NCI-H146 (cell line): Measurements from ENCODE around the gene NPAP1.
"Not testable (repeated sequence)": the region's sequence is repeated elsewhere in the genome, so short reads cannot be mapped to it uniquely, and the experiment has no call there.

Source experiments
- DNase-seq: peaks from one replicate; lab custom pipeline; 2025; lab: John Stamatoyannopoulos, UW

NPAP1 gene, protein sequence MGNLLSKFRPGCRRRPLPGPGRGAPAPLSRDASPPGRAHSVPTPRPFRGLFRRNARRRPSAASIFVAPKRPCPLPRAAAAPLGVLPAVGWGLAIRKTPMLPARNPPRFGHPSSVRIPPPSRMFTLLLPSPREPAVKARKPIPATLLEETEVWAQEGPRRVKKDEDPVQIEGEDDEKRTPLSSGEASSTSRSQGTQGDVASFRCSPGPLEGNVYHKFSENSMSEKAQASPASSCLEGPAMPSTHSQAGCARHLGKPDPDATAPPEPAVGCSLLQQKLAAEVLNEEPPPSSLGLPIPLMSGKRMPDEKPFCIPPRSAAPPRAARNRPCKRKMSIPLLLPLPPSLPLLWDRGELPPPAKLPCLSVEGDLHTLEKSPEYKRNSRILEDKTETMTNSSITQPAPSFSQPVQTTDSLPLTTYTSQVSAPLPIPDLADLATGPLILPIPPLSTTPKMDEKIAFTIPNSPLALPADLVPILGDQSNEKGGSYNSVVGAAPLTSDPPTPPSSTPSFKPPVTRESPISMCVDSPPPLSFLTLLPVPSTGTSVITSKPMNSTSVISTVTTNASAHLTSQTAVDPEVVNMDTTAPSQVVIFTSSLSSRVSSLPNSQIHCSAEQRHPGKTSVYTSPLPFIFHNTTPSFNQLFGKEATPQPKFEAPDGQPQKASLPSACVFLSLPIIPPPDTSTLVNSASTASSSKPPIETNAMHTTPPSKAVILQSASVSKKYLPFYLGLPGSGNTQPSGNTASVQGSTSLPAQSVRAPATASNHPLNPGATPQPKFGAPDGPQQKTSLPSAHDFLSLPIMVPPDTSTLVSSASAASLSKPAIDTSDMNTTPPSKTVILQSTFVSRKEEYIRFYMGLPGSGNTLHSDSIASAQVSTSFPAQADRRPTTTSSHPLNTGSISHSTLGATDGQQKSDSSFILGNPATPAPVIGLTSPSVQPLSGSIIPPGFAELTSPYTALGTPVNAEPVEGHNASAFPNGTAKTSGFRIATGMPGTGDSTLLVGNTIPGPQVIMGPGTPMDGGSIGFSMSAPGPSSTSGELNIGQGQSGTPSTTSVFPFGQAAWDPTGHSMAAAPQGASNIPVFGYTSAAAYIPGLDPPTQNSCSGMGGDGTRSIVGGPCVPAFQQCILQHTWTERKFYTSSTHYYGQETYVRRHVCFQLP

DNA sequence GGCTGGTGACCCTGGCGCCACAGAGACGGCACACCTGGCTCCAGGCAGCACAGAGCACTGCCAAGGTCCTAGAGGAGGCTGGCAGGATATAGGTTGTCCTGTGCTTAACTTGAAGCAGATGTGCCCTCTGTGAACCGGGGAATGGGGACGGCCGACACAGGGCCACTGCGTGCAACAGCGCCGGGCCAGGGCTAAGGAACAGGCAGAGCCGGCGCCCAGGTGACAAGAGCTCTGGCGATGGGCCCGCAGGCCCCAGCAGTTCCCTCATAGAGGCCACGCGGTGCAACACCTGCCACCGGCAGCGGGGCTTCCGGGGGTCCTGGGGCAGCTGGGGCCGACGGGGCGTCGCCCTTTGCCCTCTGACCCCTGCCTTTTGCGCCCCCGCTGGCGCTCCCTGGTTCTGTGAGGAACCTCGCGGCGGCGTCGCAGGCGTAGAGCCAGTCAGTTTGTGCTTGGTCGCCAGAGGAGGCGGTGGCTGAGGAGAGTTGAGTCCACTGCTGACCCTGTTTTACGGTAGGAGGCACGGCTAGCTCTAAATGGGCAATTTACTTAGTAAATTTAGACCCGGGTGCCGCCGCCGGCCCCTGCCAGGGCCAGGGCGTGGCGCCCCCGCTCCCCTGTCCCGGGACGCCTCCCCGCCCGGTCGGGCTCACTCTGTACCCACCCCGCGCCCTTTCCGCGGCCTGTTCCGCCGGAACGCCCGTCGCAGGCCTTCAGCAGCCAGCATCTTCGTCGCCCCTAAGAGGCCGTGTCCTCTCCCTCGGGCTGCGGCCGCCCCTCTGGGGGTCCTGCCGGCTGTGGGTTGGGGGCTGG is at the start of gene NPAP1:
NPAP1 (plus strand) TSS at position 444 of the 813 bp plus-strand sequence; CDS start at position 537, 93 bp downstream.
- no peak for DNase-seq

DNA sequence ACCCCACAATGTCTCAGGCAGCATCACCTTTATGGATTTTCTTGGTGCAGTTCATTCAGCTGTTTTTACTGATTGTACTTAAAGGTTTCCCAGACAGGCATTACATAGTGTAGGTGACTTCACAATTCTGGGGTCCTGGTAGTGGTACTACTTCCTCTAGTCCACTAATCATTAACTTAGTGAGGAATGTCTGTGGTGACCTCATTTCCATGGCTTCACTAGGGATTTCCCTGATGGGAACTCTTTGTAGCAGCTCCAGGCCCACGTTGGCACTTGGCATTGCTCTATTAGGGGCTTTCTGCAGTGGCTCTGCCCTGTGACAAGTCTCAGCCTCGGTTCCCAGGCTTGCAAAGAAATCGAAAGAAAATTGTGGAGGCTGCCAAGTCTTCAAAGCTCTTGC is 48.1 kb upstream of the NPAP1 start:
- DNase-seq = no peak

DNA sequence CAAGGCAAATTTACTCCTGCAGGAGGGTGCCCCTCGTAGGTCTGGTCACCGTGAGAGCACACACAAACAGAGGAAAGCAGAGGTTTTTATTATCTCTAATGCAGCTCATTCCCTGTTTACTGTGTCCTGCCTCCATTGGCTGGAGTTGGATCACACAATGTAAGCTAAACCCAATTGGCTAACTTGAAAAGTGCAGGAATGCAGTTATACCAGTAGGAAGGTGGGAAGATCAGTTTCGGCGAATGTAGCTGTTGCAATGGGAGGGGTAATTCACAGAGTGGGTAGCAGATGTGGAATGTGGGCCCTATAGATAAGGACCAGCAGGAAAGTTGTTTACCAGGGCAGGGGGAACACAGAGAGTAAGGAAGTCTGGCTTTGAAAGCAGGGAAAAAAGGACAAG is 42.5 kb upstream of the NPAP1 start:
- DNase-seq = no peak

DNA sequence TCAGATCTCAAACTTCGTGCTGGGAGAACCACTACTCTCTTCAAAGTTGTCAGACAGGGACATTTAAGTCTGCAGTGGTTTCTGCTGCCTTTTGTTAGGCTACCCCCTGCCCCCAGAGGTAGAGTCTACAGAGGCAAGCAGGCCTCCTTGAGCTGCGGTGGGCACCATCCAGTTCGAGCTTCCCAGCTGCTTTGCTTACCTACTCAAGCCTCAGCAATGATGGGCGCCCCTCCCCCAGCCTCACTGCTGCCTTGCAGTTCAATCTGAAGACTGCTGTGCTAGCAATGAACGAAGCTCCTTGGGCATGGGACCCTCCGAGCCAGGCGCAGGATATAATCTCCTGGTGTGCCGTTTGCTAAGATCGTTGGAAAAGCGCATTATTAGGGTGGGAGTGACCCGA is 36.2 kb upstream of the NPAP1 start:
- DNase-seq = not testable (repeated sequence)

DNA sequence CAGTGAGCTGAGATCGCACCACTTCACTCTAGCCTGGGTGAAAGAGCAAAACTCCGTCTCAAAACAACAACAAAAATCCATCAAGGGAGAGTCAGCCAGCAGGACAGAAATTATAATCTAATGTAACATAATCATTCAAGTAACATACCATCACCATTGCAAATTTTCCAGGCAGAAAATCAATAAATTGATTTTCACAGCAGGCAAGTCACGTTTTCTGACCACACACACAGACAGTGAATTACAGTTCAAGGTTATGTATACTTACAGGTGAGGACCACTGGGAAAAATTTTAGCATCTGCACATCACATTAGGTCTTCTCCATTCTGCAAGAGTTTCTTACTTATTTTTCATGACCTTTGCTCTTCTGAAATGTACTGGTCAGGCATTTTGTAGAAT is 29.9 kb upstream of the NPAP1 start:
- peak; percentile 1 for DNase-seq

DNA sequence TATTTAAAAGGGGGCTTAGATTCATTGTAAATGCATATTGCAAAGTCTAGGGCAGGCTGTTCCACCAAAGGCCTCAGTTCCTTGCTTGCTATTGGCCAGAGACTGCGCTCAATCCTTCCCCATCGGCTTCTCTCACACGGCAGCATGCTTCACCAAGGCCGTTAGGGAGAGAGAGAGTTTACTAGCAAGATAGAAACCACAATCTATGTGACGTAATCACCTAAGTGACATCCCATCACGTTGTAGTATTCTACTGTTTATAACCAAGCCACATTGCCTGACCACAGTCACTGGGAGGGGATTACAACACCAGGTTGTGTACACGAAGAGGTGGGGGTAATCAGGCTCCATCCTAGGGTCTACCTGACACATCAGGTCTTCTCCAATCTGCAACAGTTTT is 16.0 kb upstream of the NPAP1 start:
- DNase-seq = no peak

DNA sequence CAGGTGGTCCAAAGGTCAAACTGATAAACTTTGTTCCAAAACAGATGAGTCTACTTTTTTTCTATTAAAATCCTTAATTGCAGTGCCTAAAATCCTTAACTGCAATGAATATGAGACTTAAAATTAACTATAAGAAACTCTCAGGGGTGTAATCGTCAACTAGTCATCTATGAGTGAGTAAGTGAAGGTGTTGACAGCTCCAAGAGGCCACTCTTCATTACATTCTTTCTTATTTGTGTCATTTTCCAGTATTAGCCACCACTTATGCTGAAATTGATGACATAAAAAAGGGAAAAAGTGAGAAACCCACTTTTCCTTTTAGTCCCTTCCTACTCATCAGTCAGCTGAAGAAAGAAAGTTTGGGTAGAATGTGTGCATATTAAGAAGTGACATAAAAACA is 12.6 kb upstream of the NPAP1 start:
- DNase-seq = no peak

DNA sequence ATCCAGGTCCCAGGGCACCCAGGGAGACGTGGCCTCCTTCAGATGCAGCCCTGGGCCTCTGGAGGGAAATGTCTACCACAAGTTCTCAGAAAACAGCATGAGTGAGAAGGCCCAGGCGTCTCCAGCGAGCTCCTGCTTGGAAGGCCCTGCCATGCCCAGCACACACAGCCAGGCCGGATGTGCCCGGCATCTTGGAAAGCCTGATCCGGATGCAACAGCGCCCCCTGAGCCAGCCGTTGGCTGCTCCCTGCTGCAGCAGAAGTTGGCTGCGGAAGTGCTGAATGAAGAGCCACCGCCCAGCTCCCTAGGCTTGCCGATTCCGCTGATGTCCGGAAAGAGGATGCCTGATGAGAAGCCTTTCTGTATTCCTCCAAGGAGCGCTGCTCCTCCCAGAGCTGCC is 856 bp downstream of the NPAP1 start:
- no peak for DNase-seq

DNA sequence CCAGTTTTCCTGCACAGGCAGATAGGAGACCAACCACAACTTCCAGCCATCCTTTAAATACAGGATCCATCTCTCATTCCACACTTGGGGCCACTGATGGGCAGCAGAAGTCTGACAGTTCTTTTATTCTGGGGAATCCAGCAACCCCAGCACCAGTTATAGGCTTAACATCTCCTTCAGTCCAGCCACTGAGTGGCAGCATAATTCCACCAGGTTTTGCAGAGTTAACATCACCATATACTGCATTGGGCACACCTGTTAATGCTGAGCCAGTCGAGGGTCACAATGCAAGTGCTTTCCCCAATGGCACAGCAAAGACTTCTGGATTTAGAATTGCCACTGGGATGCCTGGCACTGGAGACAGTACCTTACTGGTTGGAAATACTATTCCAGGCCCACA is 2.9 kb downstream of the NPAP1 start:
- DNase-seq = no peak

DNA sequence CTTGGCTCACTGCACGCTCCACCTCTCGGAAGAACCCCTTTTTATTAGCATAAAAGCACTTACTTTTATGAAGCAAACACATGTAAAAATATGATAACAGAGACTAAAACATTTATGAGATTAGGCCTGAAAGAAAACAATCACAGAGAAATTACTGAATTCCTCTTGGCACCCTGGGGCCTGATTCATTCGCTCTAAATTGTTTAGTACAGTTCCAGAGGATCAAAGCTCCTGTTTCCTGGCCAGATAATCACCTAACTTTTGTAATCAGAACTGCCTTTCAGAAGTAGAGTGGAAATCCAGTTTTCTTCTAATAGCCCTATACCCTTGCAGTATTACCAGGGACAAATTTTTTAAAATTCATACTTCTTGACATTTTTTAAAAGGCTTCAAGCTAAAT is 6.4 kb downstream of the NPAP1 start:
- no peak for DNase-seq

DNA sequence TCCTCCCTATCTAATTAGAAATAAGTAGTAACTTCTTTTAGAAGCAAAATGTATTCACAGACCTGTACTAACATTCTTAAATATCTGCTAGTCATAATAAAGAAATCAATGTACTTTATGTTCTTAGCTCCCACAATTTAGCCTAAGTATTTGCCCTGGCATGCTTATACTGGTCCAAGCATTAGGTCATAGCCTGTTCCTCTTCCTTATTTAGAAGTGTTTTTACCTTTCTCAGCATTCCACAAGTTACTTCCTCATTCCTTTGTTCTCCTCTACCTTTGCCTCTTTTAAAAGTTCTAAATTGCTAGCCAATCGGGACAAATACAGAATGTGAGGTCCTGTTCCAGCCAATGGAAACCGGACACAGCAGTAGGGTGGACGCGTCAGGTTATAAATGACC is 7.3 kb downstream of the NPAP1 start:
- DNase-seq = not testable (repeated sequence)

DNA sequence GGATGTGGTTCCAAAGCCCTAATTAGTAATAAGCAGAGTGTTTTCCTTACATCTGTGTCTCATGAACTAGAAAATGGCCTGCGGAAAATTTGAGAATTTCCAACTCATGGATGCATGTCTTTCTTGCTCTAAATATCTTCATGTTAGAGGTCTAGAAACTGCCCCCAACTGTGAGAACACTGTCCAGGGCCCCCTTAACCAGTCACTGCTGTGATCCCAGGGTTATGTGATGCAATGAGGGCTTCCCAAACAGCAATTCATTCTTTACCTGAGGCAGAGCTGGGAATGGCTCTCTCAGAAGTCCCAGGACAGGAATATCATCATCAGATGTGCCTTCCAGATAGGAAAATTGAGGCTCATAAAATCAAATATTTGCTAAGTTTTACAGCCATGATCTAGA is 8.2 kb downstream of the NPAP1 start:
- no peak for DNase-seq

DNA sequence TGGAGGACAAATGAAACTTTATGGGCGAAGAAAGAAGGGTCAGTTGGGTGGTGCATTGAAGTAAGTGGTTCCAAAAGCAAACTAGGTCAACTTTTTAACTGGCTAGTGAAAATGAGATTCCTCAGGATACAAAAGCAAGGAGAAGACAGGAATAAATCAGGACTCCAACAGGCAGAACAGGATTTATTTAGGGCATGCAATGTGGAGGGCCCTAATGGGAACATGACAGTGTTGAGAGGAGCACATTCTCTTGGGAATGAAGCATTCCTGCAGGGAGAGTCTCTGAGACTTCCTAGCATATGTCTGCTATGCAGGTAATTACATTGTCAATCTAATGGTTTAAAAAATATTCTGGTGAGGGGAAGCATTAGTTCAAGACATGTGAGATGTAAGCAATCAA is 8.7 kb downstream of the NPAP1 start:
- DNase-seq = no peak

DNA sequence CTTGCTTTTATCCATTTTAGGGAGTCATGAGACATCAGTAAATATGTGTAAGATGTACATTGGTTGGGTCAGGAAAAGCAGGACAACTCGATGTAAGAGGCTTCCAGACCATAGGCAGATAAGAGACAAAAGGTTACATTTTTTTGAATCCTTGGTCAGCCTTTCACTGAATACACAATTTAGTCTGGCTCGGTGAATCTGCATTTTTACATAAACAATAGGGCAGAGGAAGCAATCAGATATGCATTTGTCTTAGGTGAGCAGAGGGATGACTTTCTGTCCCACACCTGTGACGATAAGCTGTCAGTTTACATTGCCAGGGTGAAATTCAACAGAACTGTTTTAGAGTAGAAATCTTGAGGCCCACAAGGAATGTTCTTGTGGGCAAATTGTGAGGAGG is 20.6 kb downstream of the NPAP1 start:
- DNase-seq = no peak

DNA sequence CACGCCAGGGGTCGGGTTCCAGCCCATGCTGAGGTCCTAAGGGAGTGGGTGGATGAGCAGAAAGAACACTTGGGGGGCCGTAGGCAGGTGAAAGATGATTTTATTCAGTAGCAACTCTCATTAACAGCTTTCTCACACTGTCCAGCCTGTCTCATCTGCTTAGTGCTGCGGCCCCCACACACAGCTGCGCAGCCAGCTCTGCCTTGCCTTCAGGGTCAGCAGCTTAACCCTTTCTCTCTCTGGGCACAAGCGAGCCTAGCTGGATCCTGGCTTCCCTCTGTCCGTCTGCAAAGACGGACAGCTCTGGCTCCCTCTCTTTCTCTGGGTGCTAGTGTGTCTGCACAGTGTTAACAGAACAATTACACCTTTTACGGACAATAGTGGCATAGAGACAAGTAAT is 21.3 kb downstream of the NPAP1 start:
- DNase-seq = no peak

DNA sequence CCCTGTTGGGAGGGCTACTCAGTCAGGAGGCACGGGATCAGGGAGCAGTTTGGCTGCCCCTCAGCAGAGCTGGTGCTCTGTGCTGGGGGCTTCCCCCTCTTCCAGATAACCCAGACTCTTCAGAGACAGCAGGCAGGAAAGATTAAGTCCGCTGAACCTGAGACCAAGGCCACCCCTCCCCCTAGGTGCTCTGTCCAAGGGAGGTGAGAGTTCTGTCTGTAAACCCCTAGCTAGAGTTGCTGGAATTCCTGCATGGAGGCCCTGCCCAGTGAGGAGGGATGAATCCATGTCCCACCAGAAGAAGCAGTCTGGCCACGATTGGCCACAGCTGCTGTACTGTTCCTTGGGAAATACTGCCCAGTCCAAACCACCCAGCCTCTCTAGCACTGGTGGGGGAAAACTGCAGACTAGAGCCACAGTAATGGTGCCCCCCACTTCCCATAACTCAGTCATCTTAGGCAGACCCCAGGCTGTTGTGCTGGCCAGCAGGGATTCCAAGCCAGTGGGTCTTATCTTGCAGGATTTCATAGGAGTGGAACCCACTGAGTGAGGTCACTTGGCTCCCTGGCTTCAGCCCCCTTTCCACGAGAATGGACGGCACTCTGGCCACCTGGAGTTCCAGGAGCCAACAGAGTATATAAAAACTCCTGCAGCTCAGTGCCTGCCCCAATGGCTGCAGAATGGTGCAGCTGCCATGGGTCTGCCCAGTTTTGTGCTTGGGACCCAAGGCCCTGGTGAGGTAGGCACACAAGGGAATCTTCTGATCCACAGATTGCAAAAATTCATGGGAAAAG is 42.9 kb downstream of the NPAP1 start:
- no peak for DNase-seq

DNA sequence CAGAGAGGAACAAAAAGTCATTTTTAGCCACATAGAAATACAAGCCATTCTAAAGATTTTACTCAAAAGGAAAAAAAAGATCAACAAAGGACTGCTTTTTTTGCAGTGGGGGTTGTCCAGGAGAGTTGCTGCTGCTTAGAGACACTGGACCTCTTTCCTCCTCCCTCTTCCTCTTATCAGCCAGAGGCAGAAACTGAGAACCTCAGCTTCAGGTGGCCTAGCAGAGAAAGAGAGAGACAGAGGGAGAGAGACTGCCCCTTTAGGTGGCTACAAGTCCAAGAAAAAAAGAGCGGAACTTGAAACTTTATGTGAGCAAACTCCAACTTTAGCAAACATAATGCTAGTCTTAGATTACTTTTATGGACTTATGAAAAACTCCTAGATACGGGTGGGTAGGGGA is 54.2 kb downstream of the NPAP1 start:
- no peak for DNase-seq
